Measurements from ENCODE around the gene ZNF335. TPM values are rescaled to one million over a fixed set of nuclear protein-coding genes. Genes with fewer than 3 reads are reported as not detected.
A peak's percentile ranks its signal among the peaks of the same experiment; 100 is the strongest.
"Not testable (repeated sequence)": the region's sequence is repeated elsewhere in the genome, so short reads cannot be mapped to it uniquely, and the experiment has no call there.

ZNF335 gene
- total RNA-seq, 2 donors from 2014 or later = 14.8 to 18.2 TPM

GRCh38 chr20:45945678-45946148 lies 26.3 kb downstream of the ZNF335 start:
- peak; percentile 11 for ATAC-seq

GRCh38 chr20:45944965-45945677 lies 26.9 kb downstream of the ZNF335 start:
- ATAC-seq = no peak
- intact Hi-C loops (cut with DNase I, micrococcal nuclease) = no loop called here

More at GRCh38 chr20:45945678-45946148, 26.3 kb downstream of the ZNF335 start:
- no peak for DNase-seq
- intact Hi-C loops (cut with DNase I, micrococcal nuclease) = no loop called here

DNA sequence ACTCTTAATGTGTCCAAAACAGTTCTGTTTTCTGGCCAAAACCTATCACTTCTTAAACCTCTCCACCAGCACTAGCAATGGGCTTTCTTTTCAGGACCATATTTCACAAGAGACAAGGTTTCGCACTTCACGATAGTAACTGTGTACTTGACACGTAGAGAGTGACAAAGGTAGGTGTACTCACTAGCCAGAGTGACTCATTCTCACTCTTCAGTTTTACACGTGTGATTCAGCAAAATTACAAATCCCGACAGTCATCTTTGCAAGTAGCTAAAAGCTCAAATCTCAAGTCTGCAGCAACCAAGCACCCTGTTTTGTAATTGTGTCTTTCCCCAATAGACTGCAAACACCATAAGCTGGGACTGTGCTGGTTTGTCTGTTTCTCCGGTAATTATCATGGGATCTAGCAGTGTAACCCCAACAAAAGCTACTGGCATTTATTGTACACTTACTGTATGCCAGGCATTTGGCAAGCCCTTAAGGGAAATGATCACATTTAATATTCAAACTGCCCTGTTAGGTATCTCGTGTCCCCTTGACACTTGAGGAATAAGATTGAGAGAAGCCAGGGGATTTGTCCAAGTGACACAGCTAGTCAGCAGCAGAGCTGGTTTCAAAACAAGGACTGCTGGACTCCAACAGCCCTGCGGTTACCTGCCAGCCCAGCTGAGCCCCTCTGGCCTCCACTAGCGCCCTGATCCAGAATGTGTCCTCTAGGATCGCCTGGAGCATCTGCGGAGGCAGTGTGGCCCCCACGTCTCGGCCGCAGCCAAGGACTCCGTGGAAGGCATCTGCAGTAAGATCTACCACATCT lies 27.6 kb downstream of the ZNF335 start:
- no peak for DNase-seq
- ATAC-seq = no peak
- intact Hi-C loops (cut with DNase I, micrococcal nuclease) = no loop called here

More at GRCh38 chr20:45944965-45945677, 26.9 kb downstream of the ZNF335 start:
- DNase-seq = no peak

DNA sequence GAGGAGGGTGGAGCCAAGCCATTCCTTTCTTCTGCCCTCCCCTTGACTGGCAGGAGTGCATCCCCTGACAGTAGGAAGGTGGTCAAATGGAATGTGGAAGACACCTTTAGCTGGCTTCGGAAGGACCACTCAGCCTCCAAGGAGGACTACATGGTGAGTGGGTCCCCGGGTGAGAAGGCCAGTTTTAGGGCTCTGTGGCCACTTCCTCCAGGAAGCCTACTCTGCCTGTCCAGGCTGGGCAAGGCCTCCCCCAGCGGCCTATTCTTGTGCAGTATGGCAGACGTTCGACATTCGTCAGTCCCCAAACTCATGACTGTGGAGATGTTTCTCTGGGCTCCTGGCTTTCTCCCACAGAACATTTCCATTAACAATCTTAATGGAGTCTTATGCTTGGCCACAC lies 28.4 kb downstream of the ZNF335 start:
- intact Hi-C loops (cut with DNase I, micrococcal nuclease) = no loop called here
- DNase-seq = no peak

GRCh38 chr20:45940469-45940868 lies 31.5 kb downstream of the ZNF335 start:
- DNase-seq = no peak
- no peak for ATAC-seq
- intact Hi-C loops (cut with DNase I, micrococcal nuclease) = no loop called here

More for the DNA sequence above, 28.4 kb downstream of the ZNF335 start:
- ATAC-seq = no peak

- no peak for ATAC-seq
- intact Hi-C loops (cut with DNase I, micrococcal nuclease) = no loop called here
These were observed 31.9 kb downstream of the ZNF335 start for GRCh38 chr20:45940053-45940452.

GRCh38 chr20:45938727-45939438 lies 33.1 kb downstream of the ZNF335 start:
- DNase-seq = no peak
- intact Hi-C loops (cut with DNase I, micrococcal nuclease) = no loop called here
- ATAC-seq = no peak

More at GRCh38 chr20:45940053-45940452, 31.9 kb downstream of the ZNF335 start:
- no peak for DNase-seq

DNA sequence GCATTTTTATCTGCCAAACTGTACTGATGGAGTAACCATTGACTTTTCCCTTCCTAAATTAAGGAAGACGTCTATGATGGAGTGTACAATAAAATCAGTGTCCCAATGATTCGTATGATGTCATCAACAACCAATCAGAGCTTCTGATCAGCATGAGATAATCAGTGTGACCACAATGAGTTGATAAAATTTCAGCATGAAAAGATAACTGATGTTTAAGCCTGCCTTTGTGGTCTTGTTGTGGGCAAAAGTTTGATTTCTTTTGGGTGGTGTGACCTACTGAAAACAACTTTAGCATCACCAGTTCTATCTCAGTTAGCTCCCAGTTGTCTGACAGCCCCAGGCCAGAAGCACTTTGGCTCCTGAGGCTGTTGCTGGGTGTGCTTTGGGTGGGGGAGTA lies 34.2 kb downstream of the ZNF335 start:
- no peak for ATAC-seq
- intact Hi-C loops (cut with DNase I, micrococcal nuclease) = no loop called here
- DNase-seq = no peak

DNA sequence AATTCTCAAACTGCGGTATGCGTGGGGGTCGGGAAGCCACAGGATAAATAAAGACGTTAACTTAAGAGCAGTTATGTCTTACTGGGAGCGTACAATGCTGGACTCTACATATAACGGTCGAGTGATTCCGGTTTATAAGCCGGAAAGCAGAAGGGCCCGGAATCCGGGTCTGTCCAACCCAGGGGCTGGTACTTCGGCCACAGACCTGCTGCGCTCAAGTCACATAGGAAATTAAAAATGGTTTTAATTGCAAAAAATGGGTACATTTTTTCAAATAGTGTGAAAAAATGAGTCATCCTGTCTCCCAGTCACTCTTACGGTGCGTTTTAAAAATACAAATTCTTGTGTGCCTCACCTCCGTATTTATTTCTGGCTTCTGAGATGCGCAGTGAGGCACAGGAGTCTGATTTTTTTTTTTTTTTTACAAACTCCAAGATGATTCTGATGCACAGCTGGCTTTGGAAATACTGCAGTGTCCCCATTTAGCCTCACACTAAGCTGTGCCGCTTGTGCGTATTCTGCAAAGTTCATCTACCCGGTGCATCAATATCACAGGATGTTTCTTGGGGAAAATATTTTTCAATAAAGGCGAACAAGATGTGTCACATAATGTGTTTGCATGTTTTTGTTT lies 36.5 kb downstream of the ZNF335 start:
- intact Hi-C loops (cut with DNase I, micrococcal nuclease) = no loop called here
- no peak for DNase-seq
- peak; percentile 12 for ATAC-seq

GRCh38 chr20:45934586-45935415 lies 37.2 kb downstream of the ZNF335 start, which contains the start of gene PCIF1:
Gene PCIF1, plus strand, starts transcription at chr20:45934683. Its CDS starts 4,317 bp downstream, at chr20:45939000.
- peak; percentile 97 to 99 for DNase-seq
- intact Hi-C loops (cut with DNase I, micrococcal nuclease) = no loop called here
- ATAC-seq = peak; percentile 88

DNA sequence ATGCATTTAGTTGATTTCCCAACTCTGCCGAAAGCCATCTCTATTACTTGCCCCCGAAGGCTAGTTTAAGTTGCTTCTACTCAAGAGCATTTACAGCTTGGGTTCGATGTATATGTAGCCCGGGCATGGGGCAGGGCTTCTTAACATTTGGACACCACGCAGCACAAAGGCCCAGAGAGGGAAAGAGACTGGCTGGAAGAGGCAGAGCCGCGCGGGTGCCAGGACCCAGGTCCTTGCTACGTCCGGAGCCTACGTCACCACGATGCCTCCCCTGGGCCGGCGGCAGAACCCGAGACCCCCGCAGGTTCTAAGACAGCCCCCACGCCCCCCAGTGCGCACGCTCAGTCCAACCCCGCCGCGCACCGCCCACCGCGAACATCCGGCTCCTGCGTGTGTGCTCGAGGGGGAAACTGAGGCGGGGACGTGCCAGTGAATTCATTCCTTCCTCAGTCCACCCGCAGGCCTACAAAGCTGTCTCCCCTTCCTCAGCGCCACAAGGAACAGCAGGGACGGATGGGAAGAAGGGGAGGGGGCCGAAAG lies 37.9 kb downstream of the ZNF335 start:
- intact Hi-C loops (cut with DNase I, micrococcal nuclease) = no loop called here
- peak; percentile 78 to 79 for DNase-seq

GRCh38 chr20:45933266-45934045 lies 38.5 kb downstream of the ZNF335 start:
- DNase-seq (peak; percentile 72 to 83), ATAC-seq (peak; percentile 40)
- intact Hi-C loops (cut with DNase I, micrococcal nuclease) = no loop called here

More for the DNA sequence above, 37.9 kb downstream of the ZNF335 start:
- ATAC-seq = peak; percentile 22

- intact Hi-C loops (cut with DNase I, micrococcal nuclease); DNase-seq; ATAC-seq: not testable (repeated sequence)
These were observed 40.3 kb downstream of the ZNF335 start for GRCh38 chr20:45931680-45932079.

GRCh38 chr20:45927071-45927878 lies 44.7 kb downstream of the ZNF335 start:
- ATAC-seq (peak; percentile 41), DNase-seq (no peak)
- intact Hi-C loops (cut with DNase I, micrococcal nuclease) = no loop called here

DNA sequence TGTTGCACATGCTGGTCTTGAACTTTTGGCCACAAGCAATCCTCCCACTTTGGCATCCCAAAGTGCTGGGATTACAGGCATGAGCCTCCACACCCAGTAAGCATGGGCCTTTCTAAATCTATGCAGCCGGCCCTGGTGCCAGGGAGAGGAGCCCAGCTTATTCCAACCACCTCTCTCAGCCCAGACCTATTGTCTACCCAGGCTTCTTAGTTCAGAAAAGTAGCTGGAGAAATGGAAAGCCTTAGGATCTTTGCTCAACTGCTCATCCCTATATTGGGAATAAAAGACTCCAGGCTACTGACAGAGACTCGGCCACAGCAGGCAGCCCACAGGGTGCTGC lies 45.3 kb downstream of the ZNF335 start:
- intact Hi-C loops (cut with DNase I, micrococcal nuclease) = no loop called here
- DNase-seq (no peak), ATAC-seq (no peak)

DNA sequence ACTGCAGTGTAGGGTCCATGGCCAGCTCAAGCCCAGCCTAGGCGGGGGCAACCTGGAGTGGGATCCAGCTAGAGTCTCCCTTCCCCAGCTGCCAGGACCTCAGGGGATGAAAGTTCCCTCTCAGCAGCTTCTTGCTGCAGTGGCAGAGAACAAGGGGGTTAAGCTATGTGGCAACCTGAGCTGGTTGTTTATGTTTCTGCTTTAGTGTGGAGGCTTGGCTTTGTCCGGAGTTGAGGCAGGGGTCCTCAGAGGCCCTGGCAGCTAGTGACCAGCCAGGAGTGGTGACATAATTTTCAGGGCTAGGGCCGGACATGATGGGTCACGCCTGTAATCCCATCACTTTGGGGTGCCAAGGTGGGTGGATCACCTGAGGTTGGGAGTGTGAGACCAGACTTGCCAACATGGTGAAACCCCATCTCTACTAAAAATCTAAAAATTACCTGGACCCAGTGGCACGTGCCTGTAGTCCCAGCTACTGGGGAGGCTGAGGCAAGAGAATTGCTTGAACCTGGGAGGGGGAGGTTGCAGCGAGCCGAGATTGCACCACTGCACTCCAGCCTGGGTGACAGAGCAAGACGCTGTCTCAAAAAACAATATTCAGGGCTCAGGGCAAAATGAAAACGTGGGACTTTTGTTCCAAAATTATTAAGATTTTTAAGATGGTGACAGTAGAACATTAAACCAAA lies 46.0 kb downstream of the ZNF335 start:
- intact Hi-C loops (cut with DNase I, micrococcal nuclease) = no loop called here
- DNase-seq = no peak

More for the DNA sequence above, 46.0 kb downstream of the ZNF335 start:
- no peak for ATAC-seq

All from left colon (tissue), 2 donors.